GM23248 (cell line): ENCODE measurements around the gene NOXRED1. TPM values are rescaled to one million over a fixed set of nuclear protein-coding genes. Genes with fewer than 3 reads are reported as not detected.
"Not testable (repeated sequence)": the region's sequence is repeated elsewhere in the genome, so short reads cannot be mapped to it uniquely, and the experiment has no call there.

Experiments
- DNase-seq: peaks from one replicate; pipeline ENCODE4 v3.0.0-alpha.2; 2015
- H2AFZ ChIP-seq: fragments of 200-600 bp; sonication (generic); 2 replicates; pipeline ENCODE4 v1.6.1; 2016; ENCODE audit warnings: antibody characterized with exemption
- H3F3A ChIP-seq: fragments of 200-600 bp; sonication (generic); 2 replicates; pipeline ENCODE4 v1.6.1; 2016; ENCODE audit warnings: mild to moderate bottlenecking, antibody characterized with exemption, mixed run types; ENCODE audit not compliant: insufficient read depth
- H3K27ac ChIP-seq: fragments of 200-600 bp; sonication (generic); 2 replicates; pipeline ENCODE4 v1.5.1; 2016; ENCODE audit warnings: mild to moderate bottlenecking
- H3K27me3 ChIP-seq: fragments of 200-600 bp; sonication (generic); replicated peaks from 2 replicates; pipeline ENCODE4 v1.6.1; 2016; ENCODE audit warnings: mild to moderate bottlenecking; ENCODE audit not compliant: insufficient read depth
- H3K36me3 ChIP-seq: fragments of 200-600 bp; sonication (generic); 2 replicates; pipeline ENCODE4 v1.6.1; 2016; ENCODE audit warnings: low read depth, mild to moderate bottlenecking
- H3K4me1 ChIP-seq: fragments of 200-600 bp; sonication (generic); 2 replicates; pipeline ENCODE4 v1.6.1; 2016; ENCODE audit warnings: mild to moderate bottlenecking; ENCODE audit not compliant: insufficient read depth
- H3K4me2 ChIP-seq: fragments of 200-600 bp; sonication (generic); one replicate; pipeline ENCODE4 v1.6.1; 2016; ENCODE audit warnings: mild to moderate bottlenecking; ENCODE audit not compliant: unreplicated experiment
- H3K4me3 ChIP-seq: fragments of 200-600 bp; sonication (generic); 2 replicates; pipeline ENCODE4 v1.5.1; 2016; ENCODE audit warnings: mild to moderate bottlenecking
- H3K79me2 ChIP-seq: fragments of 200-600 bp; sonication (generic); 2 replicates; pipeline ENCODE4 v1.6.1; 2016; ENCODE audit warnings: mild to moderate bottlenecking; ENCODE audit not compliant: insufficient read depth
- H3K9ac ChIP-seq: fragments of 200-600 bp; sonication (generic); 2 replicates; pipeline ENCODE4 v1.6.1; 2016; ENCODE audit warnings: mild to moderate bottlenecking
- H3K9me2 ChIP-seq: fragments of 200-600 bp; sonication (generic); 2 replicates; pipeline ENCODE4 v1.6.1; 2016; ENCODE audit warnings: mixed run types, mild to moderate bottlenecking, moderate library complexity; ENCODE audit not compliant: insufficient read depth
- H3K9me3 ChIP-seq: fragments of 200-600 bp; sonication (generic); one replicate; pipeline ENCODE4 v1.6.1; 2017; ENCODE audit warnings: low read depth
- H4K20me1 ChIP-seq: fragments of 200-600 bp; sonication (generic); 2 replicates; pipeline ENCODE4 v1.6.0; 2016; ENCODE audit not compliant: insufficient read depth
- EZH2 ChIP-seq: fragments of 200-600 bp; sonication (generic); IDR thresholded peaks from 2 replicates; pipeline ENCODE4 v1.6.1; 2018; ENCODE audit warnings: antibody characterized with exemption, mild to moderate bottlenecking; ENCODE audit not compliant: insufficient read depth, poor library complexity, severe bottlenecking
- EZH2phosphoT487 ChIP-seq: fragments of 200-600 bp; sonication (generic); IDR thresholded peaks from 2 replicates; pipeline ENCODE4 v1.6.1; 2018; ENCODE audit warnings: antibody characterized with exemption, moderate library complexity, mild to moderate bottlenecking, low read depth; ENCODE audit not compliant: insufficient read depth
- WGBS, 2 experiments: methylation state at CpG; one replicate each; pipeline ENCODE4 v1.1.6; 2015 to 2017; ENCODE audit warnings: low lambda C conversion rate in 2 of 2, low coverage in 1 of 2; ENCODE audit errors: missing lambda C conversion rate in 2 of 2; 5-methylcytosine and 5-hydroxymethylcytosine counted together
- in situ Hi-C: fragments of 300-500 bp; cut with MboI; formaldehyde crosslinking; loops from 2 replicates; pipeline ENCODE4 v1.15.0; 2020
- polyA plus RNA-seq: library from polyadenylated mRNA; unstranded; fragments of >200 nt; fragmentation: Nextera tagmentation; extraction: Ambion mirVana; gene quantifications from 2 replicates; pipeline ENCODE4 v1.2.1, GENCODE V29; 2016
- total RNA-seq: library from RNA; depleted of rRNA; stranded (reverse); fragments of >200 nt; shearing (Covaris generic); gene quantifications from 2 replicates; pipeline ENCODE4 v1.2.3, GENCODE V29; 2014

NOXRED1 gene
- total and polyA plus RNA-seq, 2 experiments from 2014 or later = 0.31 TPM; not detected in 1

DNA sequence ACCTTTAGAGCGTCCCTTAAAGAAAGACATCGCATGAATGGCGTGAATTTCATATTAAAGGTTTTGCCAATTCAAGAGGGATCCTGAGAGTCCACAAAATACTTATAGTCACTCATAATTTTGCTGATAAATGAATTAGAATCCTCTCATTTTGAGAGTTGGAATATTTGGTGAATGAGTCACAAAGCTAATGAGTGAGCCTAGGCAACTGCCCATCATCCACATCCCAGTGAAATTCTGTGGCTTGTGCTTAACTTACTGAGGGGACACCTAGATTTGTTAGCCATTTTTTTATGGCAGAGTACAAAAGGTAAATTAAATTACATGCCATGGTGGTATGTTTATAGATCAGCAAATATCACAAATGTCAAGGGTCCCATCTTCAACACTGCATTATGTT lies 12.7 kb upstream of the NOXRED1 start:
- no peaks in the 10 kb centered on the region for H4K20me1 ChIP-seq
- no peaks in the 10 kb centered on the region for H3K4me1 ChIP-seq
- no peak for TF ChIP-seq EZH2phosphoT487
- no peak for TF ChIP-seq EZH2
- no peak overlapping the region for H3K27ac ChIP-seq
- no peaks in the 10 kb centered on the region for H3F3A ChIP-seq
- peak; percentile 3 for DNase-seq
- WGBS, 2 experiments = 95 to 99% methylated on average over 3 of the region's 3 CpGs
- no peak overlapping the region for H3K4me3 ChIP-seq
- H3K9me2 ChIP-seq = no peaks in the 10 kb centered on the region
- no peaks in the 10 kb centered on the region for H3K9me3 ChIP-seq
- in situ Hi-C loops = no loop called here
- H3K36me3 ChIP-seq = peaks cover 41% of the 10 kb centered on the region
- no peaks in the 10 kb centered on the region for H3K27me3 ChIP-seq
- no peaks in the 10 kb centered on the region for H3K79me2 ChIP-seq
- H3K4me2 ChIP-seq = no peak overlapping the region
- H2AFZ ChIP-seq = no peak overlapping the region
- no peak overlapping the region for H3K9ac ChIP-seq

- no peak overlapping the region for H3K9ac ChIP-seq
- in situ Hi-C loops = no loop called here
- no peaks in the 10 kb centered on the region for H3K4me1 ChIP-seq
- H3K9me2 ChIP-seq = no peaks in the 10 kb centered on the region
- no peak overlapping the region for H3K4me2 ChIP-seq
- H3K27me3 ChIP-seq = no peaks in the 10 kb centered on the region
- no peaks in the 10 kb centered on the region for H3F3A ChIP-seq
- H4K20me1 ChIP-seq = no peaks in the 10 kb centered on the region
- TF ChIP-seq EZH2phosphoT487 = no peak
- TF ChIP-seq EZH2 = no peak
- H3K9me3 ChIP-seq = no peaks in the 10 kb centered on the region
- no peaks in the 10 kb centered on the region for H3K79me2 ChIP-seq
- H3K36me3 ChIP-seq = peaks cover 25% of the 10 kb centered on the region
- 97 to 98% methylated on average over 3 of the region's 3 CpGs for WGBS, 2 experiments
- no peak overlapping the region for H3K27ac ChIP-seq
- H2AFZ ChIP-seq = no peak overlapping the region
- DNase-seq = no peak
- H3K4me3 ChIP-seq = no peak overlapping the region
Observed at GRCh38 chr14:77426396-77426795, 3.1 kb upstream of the NOXRED1 start.

DNA sequence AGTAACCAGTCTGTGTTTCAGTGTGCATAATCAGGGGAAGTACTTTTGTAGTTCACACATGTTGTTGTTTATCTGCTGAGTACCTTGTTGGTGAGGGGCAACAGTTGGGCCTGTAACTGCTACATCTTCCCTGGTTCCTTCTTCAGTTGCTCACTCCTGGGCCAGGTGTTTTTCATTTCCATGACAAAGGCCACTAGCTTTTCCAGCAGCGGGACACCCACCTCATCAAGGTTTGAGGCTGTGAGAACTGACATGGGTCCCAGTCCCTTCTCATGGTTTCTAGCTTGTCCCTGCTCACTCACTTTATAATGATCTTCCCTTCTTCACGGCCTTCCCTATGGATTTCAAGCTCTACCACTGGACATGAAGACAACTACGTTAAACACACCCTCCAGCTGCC lies 1.5 kb upstream of the NOXRED1 start:
- H2AFZ ChIP-seq = no peak overlapping the region
- no peak overlapping the region for H3K27ac ChIP-seq
- no peak overlapping the region for H3K4me2 ChIP-seq
- no peak overlapping the region for H3K9ac ChIP-seq
- H3F3A ChIP-seq = no peaks in the 10 kb centered on the region
- peaks cover 25% of the 10 kb centered on the region for H3K36me3 ChIP-seq
- H3K79me2 ChIP-seq = no peaks in the 10 kb centered on the region
- in situ Hi-C loops = no loop called here
- 76 to 77% methylated on average over 3 of the region's 3 CpGs for WGBS, 2 experiments
- H4K20me1 ChIP-seq = no peaks in the 10 kb centered on the region
- DNase-seq = no peak
- no peaks in the 10 kb centered on the region for H3K9me3 ChIP-seq
- TF ChIP-seq EZH2phosphoT487 = no peak
- no peak for TF ChIP-seq EZH2
- no peaks in the 10 kb centered on the region for H3K27me3 ChIP-seq
- H3K4me3 ChIP-seq = no peak overlapping the region
- no peaks in the 10 kb centered on the region for H3K9me2 ChIP-seq
- H3K4me1 ChIP-seq = no peaks in the 10 kb centered on the region

GRCh38 chr14:77421201-77421600 lies 2.1 kb downstream of the NOXRED1 start:
- H3K4me2 ChIP-seq = no peak overlapping the region
- no peak overlapping the region for H3K27ac ChIP-seq
- no peak overlapping the region for H3K9ac ChIP-seq
- WGBS, 2 experiments = 41 to 55% methylated on average over 2 of the region's 2 CpGs
- no peak overlapping the region for H3K4me3 ChIP-seq
- no peaks in the 10 kb centered on the region for H3K4me1 ChIP-seq
- no peaks in the 10 kb centered on the region for H3K27me3 ChIP-seq
- no peak for TF ChIP-seq EZH2
- TF ChIP-seq EZH2phosphoT487 = no peak
- H3K9me2 ChIP-seq = no peaks in the 10 kb centered on the region
- no peaks in the 10 kb centered on the region for H3K9me3 ChIP-seq
- no peaks in the 10 kb centered on the region for H4K20me1 ChIP-seq
- DNase-seq = peak; percentile 4
- no peaks in the 10 kb centered on the region for H3K79me2 ChIP-seq
- H2AFZ ChIP-seq = no peak overlapping the region
- 0 out of 2 replicates have a peak, but pooled peaks cover 5% of the 10 kb centered on the region for H3K36me3 ChIP-seq
- in situ Hi-C loops = no loop called here
- peaks cover 10% of the 10 kb centered on the region; the same call in 1 of the 2 replicates for H3F3A ChIP-seq

- H3K4me2 ChIP-seq = no peak overlapping the region
- no peaks in the 10 kb centered on the region for H3K36me3 ChIP-seq
- H3K9ac ChIP-seq = no peak overlapping the region
- H3K27me3 ChIP-seq = no peaks in the 10 kb centered on the region
- H3K9me3 ChIP-seq = no peaks in the 10 kb centered on the region
- TF ChIP-seq EZH2 (no peak), EZH2phosphoT487 (no peak)
- no peak overlapping the region for H2AFZ ChIP-seq
- 83 to 91% methylated on average over 4 to 8 of the region's 8 CpGs for WGBS, 2 experiments
- in situ Hi-C loops = no loop called here
- H3K4me3 ChIP-seq = no peak overlapping the region
- peaks cover 10% of the 10 kb centered on the region; the same call in 1 of the 2 replicates for H3F3A ChIP-seq
- no peaks in the 10 kb centered on the region for H3K9me2 ChIP-seq
- H3K79me2 ChIP-seq = no peaks in the 10 kb centered on the region
- no peak for DNase-seq
- H3K4me1 ChIP-seq = no peaks in the 10 kb centered on the region
- H3K27ac ChIP-seq = no peak overlapping the region
- no peaks in the 10 kb centered on the region for H4K20me1 ChIP-seq
Observed at GRCh38 chr14:77416836-77417235, 6.5 kb downstream of the NOXRED1 start.

DNA sequence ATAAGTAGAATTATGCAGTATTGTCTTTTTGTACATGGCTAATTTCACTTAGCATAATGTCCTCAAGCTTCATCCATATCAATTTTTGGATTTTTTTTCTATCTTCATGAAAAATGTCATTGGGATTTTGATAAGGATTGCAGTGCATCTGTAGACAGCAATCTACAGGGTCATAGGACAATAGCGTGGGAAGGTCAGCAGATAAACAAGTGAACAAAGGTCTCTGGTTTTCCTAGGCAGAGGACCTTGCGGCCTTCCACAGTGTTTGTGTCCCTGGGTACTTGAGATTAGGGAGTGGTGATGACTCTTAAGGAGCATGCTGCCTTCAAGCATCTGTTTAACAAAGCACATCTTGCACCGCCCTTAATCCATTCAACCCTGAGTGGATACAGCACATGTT lies 7.2 kb downstream of the NOXRED1 start:
- H3K9me3 ChIP-seq, H3K27ac ChIP-seq, in situ Hi-C loops, H3K4me3 ChIP-seq, H3K27me3 ChIP-seq, H3K4me1 ChIP-seq, H2AFZ ChIP-seq, H3K9ac ChIP-seq, H3F3A ChIP-seq, H3K79me2 ChIP-seq, DNase-seq, H4K20me1 ChIP-seq, H3K4me2 ChIP-seq, H3K36me3 ChIP-seq, H3K9me2 ChIP-seq: not testable (repeated sequence)
- 95 to 100% methylated on average over 2 of the region's 3 CpGs for WGBS, 2 experiments

GRCh38 chr14:77415403-77416030 lies 7.8 kb downstream of the NOXRED1 start:
- H4K20me1 ChIP-seq, DNase-seq, H2AFZ ChIP-seq, H3F3A ChIP-seq, H3K27me3 ChIP-seq, H3K4me3 ChIP-seq, H3K4me1 ChIP-seq, H3K27ac ChIP-seq, H3K9me3 ChIP-seq, in situ Hi-C loops, H3K4me2 ChIP-seq, H3K9me2 ChIP-seq, H3K9ac ChIP-seq, H3K79me2 ChIP-seq, H3K36me3 ChIP-seq: not testable (repeated sequence)
- WGBS, 2 experiments = 93 to 95% methylated on average over 10 of the region's 10 CpGs
